OCI-LY1 (cell line): ENCODE data around the gene ARHGEF37.

Experiments used
- H2AFZ ChIP-seq: fragments of 200-600 bp; sonication (generic), shearing (Covaris generic); 2 replicates; pipeline ENCODE4 v1.6.0; 2014; ENCODE audit warnings: antibody characterized with exemption, mild to moderate bottlenecking, low read length
- H3F3A ChIP-seq: fragments of 200-600 bp; sonication (generic), shearing (Covaris generic); 2 replicates; pipeline ENCODE4 v1.6.0; 2014; ENCODE audit warnings: mild to moderate bottlenecking, antibody characterized with exemption, low read length, moderate library complexity; ENCODE audit not compliant: insufficient read depth
- H3K27ac ChIP-seq: fragments of 200-600 bp; sonication (generic); 2 replicates; pipeline ENCODE4 v1.5.1; 2014; ENCODE audit warnings: low read length, mixed run types, mild to moderate bottlenecking, low read depth; ENCODE audit not compliant: poor library complexity, severe bottlenecking
- H3K27me3 ChIP-seq: fragments of 200-600 bp; sonication (generic); 2 replicates; pipeline ENCODE4 v1.6.0; 2014; ENCODE audit warnings: antibody characterized with exemption, mild to moderate bottlenecking, low read length, moderate library complexity; ENCODE audit not compliant: insufficient read depth
- H3K36me3 ChIP-seq: fragments of 200-600 bp; sonication (generic); 2 replicates; pipeline ENCODE4 v1.6.1; 2014; ENCODE audit warnings: mild to moderate bottlenecking, antibody characterized with exemption, low read length, moderate library complexity, mixed read lengths; ENCODE audit not compliant: insufficient read depth
- H3K4me1 ChIP-seq: fragments of 200-600 bp; sonication (generic); 2 replicates; pipeline ENCODE4 v1.5.1; 2014; ENCODE audit warnings: mild to moderate bottlenecking, low read length, moderate library complexity; ENCODE audit not compliant: insufficient read depth, severe bottlenecking
- H3K4me2 ChIP-seq: fragments of 200-600 bp; sonication (generic), shearing (Covaris generic); 2 replicates; pipeline ENCODE4 v1.6.1; 2014; ENCODE audit warnings: low read length
- H3K4me3 ChIP-seq: fragments of 200-600 bp; sonication (generic); 2 replicates; pipeline ENCODE4 v1.5.1; 2014; ENCODE audit warnings: low read length, low read depth, mild to moderate bottlenecking, mixed read lengths; ENCODE audit not compliant: poor library complexity, severe bottlenecking
- H3K79me2 ChIP-seq: fragments of 200-600 bp; shearing (Covaris generic); 2 replicates; pipeline ENCODE4 v1.6.1; 2016; ENCODE audit warnings: mixed run types, low read length, mixed read lengths; ENCODE audit not compliant: insufficient read depth
- H3K9ac ChIP-seq: fragments of 200-600 bp; sonication (generic), shearing (Covaris generic); 2 replicates; pipeline ENCODE4 v1.6.1; 2014; ENCODE audit warnings: mild to moderate bottlenecking, low read length, mixed read lengths
- H3K9me2 ChIP-seq: fragments of 200-600 bp; sonication (generic), shearing (Covaris generic); 2 replicates; pipeline ENCODE4 v1.6.1; 2014; ENCODE audit warnings: low read depth, mild to moderate bottlenecking, low read length, mixed read lengths
- H3K9me3 ChIP-seq: fragments of 200-600 bp; shearing (Covaris generic); 2 replicates; pipeline ENCODE4 v1.6.1; 2014; ENCODE audit warnings: low read length, mixed read lengths
- H4K20me1 ChIP-seq: fragments of 200-600 bp; sonication (generic), shearing (Covaris generic); 2 replicates; pipeline ENCODE4 v1.6.0; 2016; ENCODE audit warnings: mild to moderate bottlenecking, low read length; ENCODE audit not compliant: insufficient read depth
- EZH2 ChIP-seq: fragments of 200-600 bp; sonication (generic), shearing (Covaris generic); IDR thresholded peaks from 2 replicates; pipeline ENCODE4 v1.8.0; 2017; ENCODE audit warnings: borderline replicate concordance, mixed run types, mild to moderate bottlenecking, antibody characterized with exemption, low read length, moderate library complexity, mixed read lengths
- TF ChIP-seq, protein P1 (sequence below): fragments of 200-600 bp; sonication (generic), shearing (Covaris generic); IDR thresholded peaks from 2 replicates; pipeline ENCODE4 v1.5.1; 2017; ENCODE audit warnings: mild to moderate bottlenecking, antibody characterized with exemption, low read length, moderate library complexity, mixed read lengths

ARHGEF37 gene

GRCh38 chr5:149627070-149627469 lies 45.8 kb downstream of the ARHGEF37 start:
- Histone ChIP-seq H3K4me3 (no peak overlapping the region), H3K4me2 (no peak overlapping the region), H3K79me2 (no peaks in the 10 kb centered on the region), H3K9me2 (no peaks in the 10 kb centered on the region), H3K4me1 (no peaks in the 10 kb centered on the region), H4K20me1 (no peaks in the 10 kb centered on the region), H3K9ac (no peak overlapping the region), H3K36me3 (no peaks in the 10 kb centered on the region), H2AFZ (no peak overlapping the region), H3F3A (no peaks in the 10 kb centered on the region), H3K27ac (no peak overlapping the region), H3K9me3 (no peaks in the 10 kb centered on the region), H3K27me3 (no peaks in the 10 kb centered on the region; the same call in 1 of the 2 replicates)
- no peak for TF ChIP-seq EZH2
- TF ChIP-seq, protein P1, sequence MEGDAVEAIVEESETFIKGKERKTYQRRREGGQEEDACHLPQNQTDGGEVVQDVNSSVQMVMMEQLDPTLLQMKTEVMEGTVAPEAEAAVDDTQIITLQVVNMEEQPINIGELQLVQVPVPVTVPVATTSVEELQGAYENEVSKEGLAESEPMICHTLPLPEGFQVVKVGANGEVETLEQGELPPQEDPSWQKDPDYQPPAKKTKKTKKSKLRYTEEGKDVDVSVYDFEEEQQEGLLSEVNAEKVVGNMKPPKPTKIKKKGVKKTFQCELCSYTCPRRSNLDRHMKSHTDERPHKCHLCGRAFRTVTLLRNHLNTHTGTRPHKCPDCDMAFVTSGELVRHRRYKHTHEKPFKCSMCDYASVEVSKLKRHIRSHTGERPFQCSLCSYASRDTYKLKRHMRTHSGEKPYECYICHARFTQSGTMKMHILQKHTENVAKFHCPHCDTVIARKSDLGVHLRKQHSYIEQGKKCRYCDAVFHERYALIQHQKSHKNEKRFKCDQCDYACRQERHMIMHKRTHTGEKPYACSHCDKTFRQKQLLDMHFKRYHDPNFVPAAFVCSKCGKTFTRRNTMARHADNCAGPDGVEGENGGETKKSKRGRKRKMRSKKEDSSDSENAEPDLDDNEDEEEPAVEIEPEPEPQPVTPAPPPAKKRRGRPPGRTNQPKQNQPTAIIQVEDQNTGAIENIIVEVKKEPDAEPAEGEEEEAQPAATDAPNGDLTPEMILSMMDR = no peak

DNA sequence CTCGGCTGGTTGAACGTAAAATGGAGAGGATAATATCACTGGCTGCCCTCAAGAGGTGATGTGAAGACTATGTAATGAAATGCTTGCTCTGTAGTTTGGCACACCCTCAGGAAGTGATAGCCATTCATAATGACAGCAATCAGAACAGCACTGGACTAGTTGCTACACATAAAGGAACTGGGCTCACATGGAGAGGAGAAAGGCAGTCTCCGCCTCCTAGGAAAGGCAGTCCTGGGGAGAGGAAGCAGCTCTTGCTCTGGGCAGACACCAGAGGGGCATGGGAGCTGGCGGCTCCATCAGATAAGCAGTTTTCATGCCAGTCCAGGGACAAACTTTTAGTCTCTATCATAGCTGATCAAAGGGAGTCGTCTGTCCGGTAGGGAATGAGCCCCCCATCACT lies 46.9 kb downstream of the ARHGEF37 start:
- Histone ChIP-seq H4K20me1 (no peaks in the 10 kb centered on the region), H3K9ac (no peak overlapping the region), H3K9me2 (no peaks in the 10 kb centered on the region), H3K79me2 (no peaks in the 10 kb centered on the region), H3K4me3 (no peak overlapping the region), H2AFZ (no peak overlapping the region), H3K4me1 (no peaks in the 10 kb centered on the region), H3K27ac (no peak overlapping the region), H3K9me3 (no peaks in the 10 kb centered on the region), H3F3A (no peaks in the 10 kb centered on the region), H3K36me3 (no peaks in the 10 kb centered on the region), H3K27me3 (no peaks in the 10 kb centered on the region; the same call in 1 of the 2 replicates), H3K4me2 (no peak overlapping the region)
- TF ChIP-seq EZH2 = no peak
- TF ChIP-seq, protein P1 = no peak

DNA sequence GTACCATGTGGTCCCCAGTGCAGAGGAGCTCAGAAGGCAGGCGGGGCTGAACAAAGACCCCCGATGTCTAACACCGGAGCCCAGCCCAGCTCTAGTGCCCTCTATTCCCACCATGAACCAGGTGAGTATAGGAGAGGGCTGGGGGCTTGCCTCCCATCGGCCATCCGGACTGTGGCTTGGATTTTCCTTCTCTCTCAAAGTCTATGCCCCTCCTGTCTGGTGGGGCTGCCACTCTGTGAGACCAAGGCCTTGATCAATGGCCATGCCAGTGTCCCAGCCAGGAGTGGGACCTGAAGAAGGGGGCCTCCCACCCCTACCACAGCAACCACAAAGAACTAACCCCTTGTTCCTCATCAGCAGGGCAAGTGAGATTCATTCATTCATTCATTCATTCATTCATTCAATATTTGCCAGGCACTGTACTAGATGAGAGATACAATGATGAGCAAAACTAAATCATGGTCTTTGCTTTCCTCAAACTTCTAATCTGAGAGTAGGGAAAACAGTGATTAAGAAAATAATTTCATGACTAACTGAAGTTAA lies 47.6 kb downstream of the ARHGEF37 start:
- H3K79me2 ChIP-seq = no peaks in the 10 kb centered on the region
- no peak overlapping the region for H3K27ac ChIP-seq
- no peak overlapping the region for H3K4me3 ChIP-seq
- H3K9ac ChIP-seq = no peak overlapping the region
- H3K4me2 ChIP-seq = no peak overlapping the region
- no peaks in the 10 kb centered on the region for H3F3A ChIP-seq
- no peak overlapping the region for H2AFZ ChIP-seq
- no peaks in the 10 kb centered on the region for H3K4me1 ChIP-seq
- H4K20me1 ChIP-seq = no peaks in the 10 kb centered on the region
- no peaks in the 10 kb centered on the region for H3K36me3 ChIP-seq
- TF ChIP-seq, protein P1 = no peak
- no peak for TF ChIP-seq EZH2
- H3K27me3 ChIP-seq = no peaks in the 10 kb centered on the region; the same call in 1 of the 2 replicates
- H3K9me3 ChIP-seq = no peaks in the 10 kb centered on the region
- no peaks in the 10 kb centered on the region for H3K9me2 ChIP-seq
